Measurements from ENCODE around the gene SHISA4. TPM values are rescaled to one million over a fixed set of nuclear protein-coding genes. Genes with fewer than 3 reads are reported as not detected.

Gene SHISA4
- total RNA-seq, 1 experiment from 2014 or later = 14.3 TPM

- intact Hi-C loops (cut with micrococcal nuclease) = no loop called here
- POLR2A ChIA-PET (ENCODE audit: unreplicated experiment) = no interaction called here
- no TSS peak for BruUV-seq (replicated peaks)
- no peak overlapping the region for H3K27ac ChIP-seq (ENCODE audit: low read length)
- no peaks in the 10 kb centered on the region for H3K79me2 ChIP-seq (ENCODE audit: low read length)
- DNase-seq = no peak
- no peak overlapping the region for H3K4me3 ChIP-seq (ENCODE audit: low read length)
- H3K9me3 ChIP-seq (ENCODE audit: low read length) = no peaks in the 10 kb centered on the region
- H3K4me1 ChIP-seq (ENCODE audit: insufficient read depth, low read length) = no peaks in the 10 kb centered on the region
- H3K4me2 ChIP-seq (ENCODE audit: low read length) = no peak overlapping the region
- H3K27me3 ChIP-seq (ENCODE audit: low read length) = no peaks in the 10 kb centered on the region
- no peak overlapping the region for H3K9ac ChIP-seq (ENCODE audit: low read length)
- TF ChIP-seq EZH2phosphoT487 (IDR thresholded peaks at IDR 0.05; ENCODE audit: borderline replicate concordance, low read length) = no peak
- TF ChIP-seq, protein P1, sequence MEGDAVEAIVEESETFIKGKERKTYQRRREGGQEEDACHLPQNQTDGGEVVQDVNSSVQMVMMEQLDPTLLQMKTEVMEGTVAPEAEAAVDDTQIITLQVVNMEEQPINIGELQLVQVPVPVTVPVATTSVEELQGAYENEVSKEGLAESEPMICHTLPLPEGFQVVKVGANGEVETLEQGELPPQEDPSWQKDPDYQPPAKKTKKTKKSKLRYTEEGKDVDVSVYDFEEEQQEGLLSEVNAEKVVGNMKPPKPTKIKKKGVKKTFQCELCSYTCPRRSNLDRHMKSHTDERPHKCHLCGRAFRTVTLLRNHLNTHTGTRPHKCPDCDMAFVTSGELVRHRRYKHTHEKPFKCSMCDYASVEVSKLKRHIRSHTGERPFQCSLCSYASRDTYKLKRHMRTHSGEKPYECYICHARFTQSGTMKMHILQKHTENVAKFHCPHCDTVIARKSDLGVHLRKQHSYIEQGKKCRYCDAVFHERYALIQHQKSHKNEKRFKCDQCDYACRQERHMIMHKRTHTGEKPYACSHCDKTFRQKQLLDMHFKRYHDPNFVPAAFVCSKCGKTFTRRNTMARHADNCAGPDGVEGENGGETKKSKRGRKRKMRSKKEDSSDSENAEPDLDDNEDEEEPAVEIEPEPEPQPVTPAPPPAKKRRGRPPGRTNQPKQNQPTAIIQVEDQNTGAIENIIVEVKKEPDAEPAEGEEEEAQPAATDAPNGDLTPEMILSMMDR (conservative IDR thresholded peaks at IDR 0.05; ENCODE audit: low read depth, low read length) = no peak
- no peak for TF ChIP-seq EZH2 (IDR thresholded peaks at IDR 0.05; ENCODE audit: low read length, unreplicated experiment)
- CTCF ChIA-PET = no interaction called here
- no peaks in the 10 kb centered on the region for H3K9me2 ChIP-seq (replicated peaks; ENCODE audit: low read length)
- H3F3A ChIP-seq (ENCODE audit: low read length, unreplicated experiment) = no peaks in the 10 kb centered on the region
- no peak overlapping the region for H2AFZ ChIP-seq (ENCODE audit: low read length)
- no peaks in the 10 kb centered on the region for H4K20me1 ChIP-seq (ENCODE audit: low read length)
- ATAC-seq = no peak
- peaks cover 15% of the 10 kb centered on the region; the same call in 1 of the 2 replicates for H3K36me3 ChIP-seq (ENCODE audit: low read depth, low read length)
Observed at GRCh38 chr1:201874672-201875071, 14.0 kb upstream of the SHISA4 start.

DNA sequence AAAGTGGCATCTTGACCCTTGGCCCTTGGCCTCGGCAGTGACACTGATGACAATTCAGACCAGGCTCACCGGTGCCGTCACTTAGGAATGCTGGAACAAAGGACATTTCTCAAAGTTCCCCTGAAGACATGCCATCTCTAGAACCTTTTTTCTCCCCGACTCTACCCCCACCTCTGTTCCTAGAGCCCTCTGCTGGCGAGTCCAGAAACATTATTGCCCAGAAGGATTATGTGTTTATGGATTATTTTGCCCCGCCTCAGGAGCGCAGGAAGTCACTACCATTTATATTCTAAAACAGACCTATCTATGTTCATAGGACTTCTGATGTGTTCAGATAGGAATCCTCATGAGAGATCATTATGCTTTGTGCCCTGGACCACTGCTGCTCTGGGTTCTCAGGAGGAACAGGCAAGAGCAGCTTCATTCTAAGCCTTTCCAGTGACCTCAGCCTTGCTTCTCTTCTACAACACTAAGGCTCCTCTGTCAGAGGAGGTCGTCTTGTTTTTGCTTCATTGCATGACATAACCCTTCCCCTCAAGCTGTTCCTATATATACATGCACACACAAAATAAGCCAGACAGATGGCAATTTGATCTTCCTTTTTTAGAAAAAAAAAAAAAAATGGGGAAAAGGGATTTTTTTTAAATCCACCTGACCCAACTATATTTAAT is 12.4 kb upstream of the SHISA4 start:
- Histone ChIP-seq H3K79me2 (ENCODE audit: low read length) (no peaks in the 10 kb centered on the region), H3F3A (ENCODE audit: low read length, unreplicated experiment) (no peaks in the 10 kb centered on the region), H3K27ac (ENCODE audit: low read length) (no peak overlapping the region), H3K9ac (ENCODE audit: low read length) (no peak overlapping the region), H4K20me1 (ENCODE audit: low read length) (no peaks in the 10 kb centered on the region), H3K27me3 (ENCODE audit: low read length) (no peaks in the 10 kb centered on the region), H3K36me3 (ENCODE audit: low read depth, low read length) (peaks cover 3% of the 10 kb centered on the region; the same call in 1 of the 2 replicates), H2AFZ (ENCODE audit: low read length) (no peak overlapping the region), H3K4me2 (ENCODE audit: low read length) (no peak overlapping the region), H3K4me3 (ENCODE audit: low read length) (no peak overlapping the region), H3K9me2 (replicated peaks; ENCODE audit: low read length) (no peaks in the 10 kb centered on the region), H3K9me3 (ENCODE audit: low read length) (no peaks in the 10 kb centered on the region), H3K4me1 (ENCODE audit: insufficient read depth, low read length) (no peaks in the 10 kb centered on the region)
- CTCF ChIA-PET = no interaction called here
- intact Hi-C loops (cut with micrococcal nuclease) = no loop called here
- 0 out of 2 replicates have a peak, but pooled peaks have one; percentile 45 for ATAC-seq
- DNase-seq = peak; percentile 22
- POLR2A ChIA-PET (ENCODE audit: unreplicated experiment) = no interaction called here
- TF ChIP-seq, protein P1 (conservative IDR thresholded peaks at IDR 0.05; ENCODE audit: low read depth, low read length) = peak; percentile 54; the same call in 1 of the 2 replicates
- TF ChIP-seq EZH2phosphoT487 (IDR thresholded peaks at IDR 0.05; ENCODE audit: borderline replicate concordance, low read length) = no peak
- no TSS peak for BruUV-seq (replicated peaks)

GRCh38 chr1:201877877-201878401 is 10.8 kb upstream of the SHISA4 start:
- CTCF ChIA-PET = interaction anchor here (0.5 to 0.9 kb wide), 4 partner anchors 94 to 430 kb away, joined by 3 to 5 read pairs (median 4); no protein-coding TSS in a partner anchor
- no peak overlapping the region for H3K4me2 ChIP-seq (ENCODE audit: low read length)
- no peaks in the 10 kb centered on the region for H3K27me3 ChIP-seq (ENCODE audit: low read length)
- no peak overlapping the region for H2AFZ ChIP-seq (ENCODE audit: low read length)
- peaks cover 3% of the 10 kb centered on the region; the same call in 1 of the 2 replicates for H3K36me3 ChIP-seq (ENCODE audit: low read depth, low read length)
- peaks cover 16% of the 10 kb centered on the region for H3K4me1 ChIP-seq (ENCODE audit: insufficient read depth, low read length)
- DNase-seq = peak; percentile 65
- H3K27ac ChIP-seq (ENCODE audit: low read length) = no peak overlapping the region
- H3K9me2 ChIP-seq (replicated peaks; ENCODE audit: low read length) = no peaks in the 10 kb centered on the region
- H3F3A ChIP-seq (ENCODE audit: low read length, unreplicated experiment) = no peaks in the 10 kb centered on the region
- no peak for TF ChIP-seq EZH2 (IDR thresholded peaks at IDR 0.05; ENCODE audit: low read length, unreplicated experiment)
- TF ChIP-seq, protein P1 (conservative IDR thresholded peaks at IDR 0.05; ENCODE audit: low read depth, low read length) = peak; percentile 62
- no TSS peak for BruUV-seq (replicated peaks)
- POLR2A ChIA-PET (ENCODE audit: unreplicated experiment) = interaction anchor here (0.6 kb wide), 1 partner anchor 417 kb away, joined by 7 read pairs; no protein-coding TSS in a partner anchor
- intact Hi-C loops (cut with micrococcal nuclease) = loop anchor here (1.0 kb wide), 1 partner anchor 94 kb away; no protein-coding TSS in a partner anchor
- no peak overlapping the region for H3K4me3 ChIP-seq (ENCODE audit: low read length)
- no peak overlapping the region for H3K9ac ChIP-seq (ENCODE audit: low read length)
- H3K9me3 ChIP-seq (ENCODE audit: low read length) = no peaks in the 10 kb centered on the region
- H3K79me2 ChIP-seq (ENCODE audit: low read length) = no peaks in the 10 kb centered on the region
- no peaks in the 10 kb centered on the region for H4K20me1 ChIP-seq (ENCODE audit: low read length)
- peak; percentile 35 for ATAC-seq

All from PC-3 (cell line).